CD1c-positive myeloid dendritic cell (primary cell): ENCODE results near the gene GPC1.

Source experiments
- DNase-seq: peaks from one replicate; pipeline ENCODE4 v3.0.0-alpha.2; 2016; ENCODE audit errors: extremely low spot score

Gene GPC1

GRCh38 chr2:240412975-240413812 lies 22.3 kb upstream of the GPC1 start:
- DNase-seq: no peak

- no peak for DNase-seq
These were observed 21.5 kb upstream of the GPC1 start for GRCh38 chr2:240413813-240414429.

- no peak for DNase-seq
These were observed 18.6 kb upstream of the GPC1 start for GRCh38 chr2:240416821-240417220.

- no peak for DNase-seq
These were observed 17.2 kb upstream of the GPC1 start for GRCh38 chr2:240418311-240418710.

GRCh38 chr2:240419271-240419670 lies 16.2 kb upstream of the GPC1 start:
- no peak for DNase-seq

- no peak for DNase-seq
These were observed 15.7 kb upstream of the GPC1 start for GRCh38 chr2:240419723-240420122.

GRCh38 chr2:240420206-240421104 lies 15.0 kb upstream of the GPC1 start:
- no peak for DNase-seq

- no peak for DNase-seq
These were observed 14.1 kb upstream of the GPC1 start for GRCh38 chr2:240421381-240421780.

GRCh38 chr2:240422658-240423329 lies 12.7 kb upstream of the GPC1 start:
- no peak for DNase-seq

- no peak for DNase-seq
These were observed 11.7 kb upstream of the GPC1 start for GRCh38 chr2:240423788-240424191.

- DNase-seq: no peak
These were observed 10.9 kb upstream of the GPC1 start for GRCh38 chr2:240424341-240425235.

- DNase-seq: no peak
These were observed 10.2 kb upstream of the GPC1 start for GRCh38 chr2:240425236-240425615.

- no peak for DNase-seq
These were observed 9.8 kb upstream of the GPC1 start for GRCh38 chr2:240425697-240426096.

- no peak for DNase-seq
These were observed 8.4 kb upstream of the GPC1 start for GRCh38 chr2:240426845-240427721.

- no peak for DNase-seq
These were observed 7.7 kb upstream of the GPC1 start for GRCh38 chr2:240427729-240428128.

GRCh38 chr2:240428245-240428644 lies 7.2 kb upstream of the GPC1 start:
- no peak for DNase-seq

- no peak for DNase-seq
These were observed 6.1 kb upstream of the GPC1 start for GRCh38 chr2:240429341-240429871.

- no peak for DNase-seq
These were observed 5.5 kb upstream of the GPC1 start for GRCh38 chr2:240429872-240430491.

- no peak for DNase-seq
These were observed 4.9 kb upstream of the GPC1 start for GRCh38 chr2:240430595-240430994.
